ENCODE results near the gene AGTR2.
"Not testable (repeated sequence)": the region's sequence is repeated elsewhere in the genome, so short reads cannot be mapped to it uniquely, and the experiment has no call there.

The AGTR2 gene

GRCh38 chrX:116170511-116170910, at the start of gene AGTR2:
Gene AGTR2 (plus strand): TSS chrX:116170744. CDS start chrX:116172281, 1,537 bp downstream.
- Histone ChIP-seq H3K4me1 (ENCODE audit: insufficient read depth, poor library complexity, severe bottlenecking) (no peaks in the 10 kb centered on the region), H3K27ac (ENCODE audit: poor library complexity, severe bottlenecking) (no peak within 1 kb of the TSS), H3K27me3 (ENCODE audit: insufficient read depth, poor library complexity, severe bottlenecking) (no peaks in the 10 kb centered on the region), H3K36me3 (ENCODE audit: low read depth) (no peaks in the 10 kb centered on the region), H3K9me3 (ENCODE audit: severe bottlenecking) (no peaks in the 10 kb centered on the region), H3K4me3 (ENCODE audit: severe bottlenecking) (no peak within 1 kb of the TSS)
- DNase-seq (ENCODE audit: low spot score) = no peak
- ATAC-seq (ENCODE audit: low read depth) = no peak
- no peak for TF ChIP-seq CTCF (IDR thresholded peaks at IDR 0.05; ENCODE audit: poor library complexity, severe bottlenecking)

GRCh38 chrX:116135277-116135676, 35.3 kb upstream of the AGTR2 start:
- no peak for ATAC-seq (ENCODE audit: low read depth)
- no peak overlapping the region for H3K4me3 ChIP-seq (ENCODE audit: severe bottlenecking)
- DNase-seq (ENCODE audit: low spot score) = no peak
- no peaks in the 10 kb centered on the region for H3K27me3 ChIP-seq (ENCODE audit: insufficient read depth, poor library complexity, severe bottlenecking)
- H3K4me1 ChIP-seq (ENCODE audit: insufficient read depth, poor library complexity, severe bottlenecking) = no peaks in the 10 kb centered on the region
- no peak for TF ChIP-seq CTCF (IDR thresholded peaks at IDR 0.05; ENCODE audit: poor library complexity, severe bottlenecking)
- H3K27ac ChIP-seq (ENCODE audit: poor library complexity, severe bottlenecking) = no peak overlapping the region
- no peaks in the 10 kb centered on the region for H3K36me3 ChIP-seq (ENCODE audit: low read depth)
- H3K9me3 ChIP-seq (ENCODE audit: severe bottlenecking) = no peaks in the 10 kb centered on the region

GRCh38 chrX:116141270-116141669, 29.3 kb upstream of the AGTR2 start:
- not testable (repeated sequence) for DNase-seq (ENCODE audit: low spot score); H3K27ac ChIP-seq (ENCODE audit: poor library complexity, severe bottlenecking); H3K36me3 ChIP-seq (ENCODE audit: low read depth); H3K27me3 ChIP-seq (ENCODE audit: insufficient read depth, poor library complexity, severe bottlenecking); H3K4me1 ChIP-seq (ENCODE audit: insufficient read depth, poor library complexity, severe bottlenecking); H3K4me3 ChIP-seq (ENCODE audit: severe bottlenecking); H3K9me3 ChIP-seq (ENCODE audit: severe bottlenecking); ATAC-seq (ENCODE audit: low read depth)

- no peak for ATAC-seq (ENCODE audit: low read depth)
- no peak for DNase-seq (ENCODE audit: low spot score)
- TF ChIP-seq CTCF (IDR thresholded peaks at IDR 0.05; ENCODE audit: poor library complexity, severe bottlenecking) = no peak
- Histone ChIP-seq H3K4me3 (ENCODE audit: severe bottlenecking) (no peak overlapping the region), H3K27ac (ENCODE audit: poor library complexity, severe bottlenecking) (no peak overlapping the region), H3K36me3 (ENCODE audit: low read depth) (no peaks in the 10 kb centered on the region), H3K27me3 (ENCODE audit: insufficient read depth, poor library complexity, severe bottlenecking) (no peaks in the 10 kb centered on the region), H3K9me3 (ENCODE audit: severe bottlenecking) (no peaks in the 10 kb centered on the region), H3K4me1 (ENCODE audit: insufficient read depth, poor library complexity, severe bottlenecking) (no peaks in the 10 kb centered on the region)
These were observed 27.6 kb upstream of the AGTR2 start for GRCh38 chrX:116142976-116143375.

- H3K27ac ChIP-seq (ENCODE audit: poor library complexity, severe bottlenecking) = no peak overlapping the region
- ATAC-seq (ENCODE audit: low read depth) = no peak
- H3K36me3 ChIP-seq (ENCODE audit: low read depth) = no peaks in the 10 kb centered on the region
- no peaks in the 10 kb centered on the region for H3K4me1 ChIP-seq (ENCODE audit: insufficient read depth, poor library complexity, severe bottlenecking)
- DNase-seq (ENCODE audit: low spot score) = no peak
- TF ChIP-seq CTCF (IDR thresholded peaks at IDR 0.05; ENCODE audit: poor library complexity, severe bottlenecking) = no peak
- H3K4me3 ChIP-seq (ENCODE audit: severe bottlenecking) = no peak overlapping the region
- no peaks in the 10 kb centered on the region for H3K27me3 ChIP-seq (ENCODE audit: insufficient read depth, poor library complexity, severe bottlenecking)
- H3K9me3 ChIP-seq (ENCODE audit: severe bottlenecking) = no peaks in the 10 kb centered on the region
These were observed 2.4 kb downstream of the AGTR2 start for GRCh38 chrX:116172976-116173375.
